Endometrium (tissue), 2 donors: Measurements from ENCODE around the gene PALLD.

ENCODE experiments used
- FAIRE-seq: peaks from 2 replicates; lab custom pipeline; 2012; peaks lifted over from hg19 to GRCh38; lab: Jason Lieb, UNC
- donor health status: control.
- donor health status: control.

The PALLD gene

DNA sequence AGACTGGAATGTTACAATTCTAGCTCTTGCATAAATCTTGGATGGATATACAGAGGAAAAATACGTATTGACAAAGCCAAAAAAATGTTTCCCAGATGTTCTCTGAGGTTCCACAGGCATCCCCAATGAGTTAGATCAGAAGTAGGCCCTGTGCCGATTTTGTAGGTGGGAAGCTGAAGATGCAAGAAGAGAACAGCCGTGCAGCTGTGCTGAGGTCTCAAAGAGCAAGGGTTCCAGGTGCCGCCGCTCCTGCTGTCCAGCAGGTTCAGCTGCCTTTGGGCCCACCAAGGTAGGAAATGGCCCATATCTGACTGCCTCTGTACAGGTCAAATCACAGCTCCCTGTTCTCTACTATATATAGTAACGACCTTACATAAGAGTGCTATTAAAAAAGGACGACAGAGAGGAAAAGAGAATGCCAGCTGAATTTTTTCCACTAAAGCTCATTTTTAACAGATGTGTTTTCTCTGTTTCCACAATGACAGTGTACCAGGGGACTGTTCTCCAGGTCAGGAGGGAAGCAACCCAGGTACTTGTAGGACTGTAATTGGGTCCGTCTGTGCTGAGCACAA lies 357.6 kb downstream of the PALLD start:
- FAIRE-seq = no peak

DNA sequence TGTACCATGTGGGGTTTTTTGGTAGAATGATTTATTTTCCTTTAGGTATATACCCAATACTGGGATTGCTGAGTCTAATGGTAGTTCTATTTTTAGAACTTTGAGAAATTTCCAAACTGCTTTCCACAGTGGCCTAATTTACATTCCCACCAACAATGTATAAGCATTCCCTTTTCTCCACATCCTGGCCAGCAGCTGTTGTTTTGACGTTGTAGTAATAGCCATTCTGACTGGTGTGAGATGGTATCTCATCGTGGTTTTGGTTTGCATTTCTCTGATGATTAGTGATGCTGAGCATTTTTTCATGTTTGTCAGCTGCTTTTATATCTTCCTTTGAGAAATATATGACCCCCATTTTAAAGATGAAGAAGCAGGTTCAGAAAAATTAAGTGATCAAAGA lies 359.5 kb downstream of the PALLD start:
- FAIRE-seq = peak; percentile 87

DNA sequence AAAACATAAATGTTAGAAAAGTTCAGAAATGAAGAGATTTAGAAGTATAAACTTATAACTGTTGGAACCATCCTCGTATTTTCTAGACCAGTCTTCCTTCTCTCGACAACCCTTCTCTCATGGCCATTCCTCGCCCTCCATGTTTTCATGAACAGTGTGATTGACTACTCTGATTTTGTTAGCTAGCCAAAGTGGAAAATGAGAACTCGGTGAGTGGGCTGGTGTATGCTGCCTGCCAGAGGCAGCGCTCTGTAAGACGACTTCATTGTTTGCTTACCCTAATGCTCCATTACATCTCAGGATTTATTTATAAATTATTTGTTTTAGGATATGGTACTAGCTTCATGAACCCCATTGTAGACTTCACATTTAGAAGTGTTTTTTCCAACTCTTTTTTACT lies 360.2 kb downstream of the PALLD start:
- no peak for FAIRE-seq

DNA sequence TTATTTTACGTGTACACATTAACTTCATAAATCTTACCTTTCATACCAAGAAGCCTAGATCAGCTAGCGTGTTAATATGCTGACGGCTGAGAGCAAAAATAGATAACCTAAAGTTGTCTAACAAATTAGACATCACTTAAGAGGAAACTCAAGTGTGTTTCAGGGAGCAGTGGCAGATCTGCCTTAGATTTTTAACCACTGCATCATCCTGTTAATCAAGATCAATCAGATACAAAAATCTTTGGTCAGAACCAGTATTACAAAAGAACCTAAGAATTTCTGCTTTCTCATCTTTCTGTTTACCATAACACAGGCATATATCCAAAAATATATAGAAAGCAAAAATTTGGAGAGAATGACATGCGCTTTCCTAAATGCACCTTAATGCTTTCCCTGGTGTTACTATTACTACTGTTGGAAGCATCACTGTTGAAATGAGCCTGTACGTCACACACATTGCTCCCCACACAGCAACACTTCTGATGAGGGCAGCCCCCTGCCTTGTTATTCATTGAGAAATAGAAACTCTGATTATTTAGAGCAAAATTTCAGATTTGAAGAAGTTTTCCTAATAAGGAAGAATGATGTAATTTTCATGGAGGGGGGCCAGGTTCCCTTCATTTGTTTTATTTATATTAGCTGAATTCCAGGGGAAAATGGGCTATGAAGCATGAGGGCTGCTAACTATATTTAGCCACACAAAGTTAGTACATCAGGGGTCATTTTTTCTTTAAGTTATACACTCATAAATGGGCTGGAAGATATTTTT lies 360.9 kb downstream of the PALLD start:
- no peak for FAIRE-seq

DNA sequence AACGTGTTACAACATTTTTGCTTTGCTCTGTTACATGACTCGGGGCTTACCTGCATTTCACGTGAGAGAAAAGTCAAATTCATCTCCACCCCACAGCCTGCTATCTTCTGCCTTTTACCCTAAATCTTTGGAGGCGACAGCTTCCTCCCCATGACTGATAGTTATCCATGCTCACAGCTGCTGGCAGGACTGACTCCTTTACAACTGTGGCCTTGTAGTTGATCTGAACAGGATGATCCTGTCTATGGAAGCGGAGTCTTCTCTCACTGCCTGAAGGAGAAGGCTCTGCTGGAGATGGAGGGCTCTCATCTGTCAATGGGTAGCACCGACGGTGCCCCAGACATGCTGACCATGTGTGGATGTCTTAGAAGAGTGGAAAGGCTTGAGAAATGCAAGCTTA lies 362.2 kb downstream of the PALLD start:
- FAIRE-seq = no peak

DNA sequence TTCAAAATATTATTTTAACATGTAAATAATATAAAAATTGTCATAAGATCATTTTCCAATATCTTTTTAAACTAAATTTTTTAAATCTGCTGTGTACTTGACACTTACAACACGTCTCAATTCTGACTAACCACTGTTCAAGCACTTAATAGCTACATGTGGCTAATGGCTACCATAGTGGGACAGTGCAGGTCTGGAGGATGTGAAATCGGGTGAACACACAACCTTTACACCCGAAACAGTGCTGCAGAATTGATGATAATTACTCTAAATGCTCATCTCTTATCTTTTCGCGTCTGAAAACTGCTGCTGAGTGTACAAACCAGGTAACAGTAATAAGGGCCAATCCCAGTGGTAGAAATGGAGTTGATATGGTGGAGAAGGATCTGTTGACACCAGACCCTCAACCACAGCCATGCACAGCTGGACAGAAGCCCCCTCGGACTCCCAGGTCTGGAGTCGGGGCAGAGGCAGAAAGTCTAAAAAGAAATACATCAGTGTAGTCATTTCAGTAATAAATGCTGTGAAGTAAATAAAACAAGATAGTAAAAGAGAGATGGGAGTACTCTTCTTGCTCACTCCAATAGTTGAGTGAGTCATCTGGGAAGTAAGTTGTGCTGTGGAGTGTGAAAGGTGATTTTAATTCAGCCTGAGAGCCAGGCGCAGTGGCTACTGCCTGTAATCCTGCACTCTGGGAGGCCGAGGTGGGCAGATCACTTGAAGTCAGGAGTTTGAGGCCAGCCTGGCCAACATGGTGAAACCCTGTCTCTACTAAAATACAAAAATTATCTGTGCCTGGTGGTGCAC lies 363.2 kb downstream of the PALLD start:
- FAIRE-seq = peak; percentile 72

DNA sequence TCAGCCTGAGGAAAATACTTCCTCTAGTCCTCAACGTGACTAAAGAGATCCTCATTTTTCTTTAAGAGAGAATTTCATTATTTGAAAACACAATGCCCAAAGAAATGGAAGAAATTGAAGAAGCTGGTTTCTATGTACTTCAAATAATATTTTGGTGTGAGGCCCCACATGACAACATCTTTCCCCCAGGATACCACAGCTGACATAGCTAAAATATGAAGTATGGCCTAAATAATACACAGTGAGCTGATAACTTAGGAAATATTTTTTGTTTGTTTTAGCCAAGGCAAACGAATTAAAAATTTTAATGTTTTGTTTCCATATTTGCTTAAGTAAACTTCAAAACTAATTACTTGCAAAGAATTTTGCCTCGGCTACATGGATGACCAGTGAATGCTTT lies 364.0 kb downstream of the PALLD start:
- FAIRE-seq = peak; percentile 96

DNA sequence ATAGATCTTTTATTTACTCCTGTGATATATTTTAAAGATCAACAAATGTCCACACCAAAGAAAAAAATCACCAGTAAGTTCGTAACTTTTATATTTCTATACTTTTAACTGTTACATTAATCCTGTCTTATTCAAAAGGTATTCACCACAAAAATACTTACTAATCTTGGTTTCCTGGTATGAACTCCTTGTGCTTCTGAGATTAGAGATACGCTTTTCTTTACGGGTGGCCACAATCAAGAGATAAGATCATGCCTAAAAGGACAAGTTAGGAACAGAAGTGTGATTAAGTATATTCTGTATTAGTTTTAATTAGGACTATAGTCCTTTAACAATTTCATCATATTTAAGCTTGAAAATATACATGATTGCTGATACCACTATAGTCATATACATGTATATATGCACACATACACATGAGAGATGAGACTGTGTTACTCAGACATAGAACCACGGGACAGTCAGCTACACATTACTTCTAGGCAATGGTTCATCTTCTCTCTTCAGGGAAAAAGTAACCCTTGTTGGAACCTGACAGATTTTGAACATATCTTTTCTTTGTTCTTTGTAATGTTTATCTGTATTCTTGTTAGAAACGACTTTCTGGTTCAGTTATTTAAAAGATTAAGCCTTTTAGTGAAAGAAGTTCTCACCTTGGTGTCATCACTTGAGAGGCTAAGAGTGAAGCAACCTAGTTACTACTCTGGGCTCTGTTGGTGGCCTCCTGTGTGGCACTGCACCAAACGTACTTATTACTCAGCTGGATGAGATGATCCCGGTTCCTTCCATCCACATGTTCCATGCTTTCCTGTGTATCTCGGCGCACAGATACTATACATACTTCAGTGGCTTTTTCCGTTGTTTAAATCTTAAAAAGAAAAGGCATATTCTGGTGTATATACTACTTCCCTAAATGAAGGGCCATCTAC lies 367.1 kb downstream of the PALLD start:
- FAIRE-seq = peak; percentile 29

DNA sequence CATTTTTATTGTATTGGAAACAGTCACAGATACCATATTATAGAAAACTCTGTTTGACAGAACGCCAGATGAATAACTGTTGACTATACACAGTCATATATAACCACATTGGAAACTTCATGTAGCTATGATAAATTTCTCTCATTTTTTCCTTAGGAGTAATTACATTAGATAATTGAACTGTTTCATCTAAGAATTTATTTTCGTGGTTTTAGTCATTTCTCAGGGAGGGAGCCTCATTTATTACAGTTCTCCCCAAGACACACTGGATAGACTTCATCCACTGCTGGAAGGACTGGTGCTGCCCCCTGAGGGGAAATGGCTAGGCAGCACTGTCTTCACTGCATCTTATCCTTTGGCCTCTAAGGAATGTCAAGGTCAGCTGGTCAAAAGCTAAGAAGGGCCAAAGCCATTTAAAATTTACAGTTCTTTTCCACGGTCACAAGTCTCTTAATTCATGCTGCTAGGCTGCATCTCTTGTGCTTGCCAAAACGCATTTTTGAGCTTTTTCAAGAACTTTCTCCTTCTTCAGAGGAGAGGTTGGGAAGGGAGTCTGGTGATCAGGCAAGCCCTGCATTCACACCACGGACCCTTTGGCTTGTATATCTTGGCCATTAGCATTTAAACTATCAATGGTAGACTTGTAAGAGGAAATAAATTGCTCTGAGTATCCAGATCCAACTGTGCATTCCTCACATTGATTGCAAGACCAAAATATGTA lies 368.1 kb downstream of the PALLD start:
- FAIRE-seq = peak; percentile 83

DNA sequence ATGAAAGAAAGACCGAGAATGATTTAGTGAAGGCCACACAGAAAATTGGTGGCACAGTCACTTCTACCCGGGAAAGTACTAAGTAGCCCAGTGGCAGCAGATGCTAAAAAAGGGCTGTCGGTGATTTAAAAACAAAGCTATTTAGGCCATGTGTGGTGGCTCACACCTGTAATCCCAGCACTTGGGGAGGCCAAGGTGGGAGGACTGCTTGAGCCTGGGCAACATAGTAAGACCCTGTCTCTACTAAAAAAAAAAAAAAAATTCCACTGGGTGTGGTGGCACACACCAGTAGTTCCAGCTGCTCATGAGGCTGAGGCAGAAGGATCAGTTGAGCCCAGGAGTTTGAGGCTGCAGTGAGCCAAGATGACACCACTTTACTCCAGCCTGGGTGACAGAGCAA lies 369.0 kb downstream of the PALLD start:
- FAIRE-seq = no peak

DNA sequence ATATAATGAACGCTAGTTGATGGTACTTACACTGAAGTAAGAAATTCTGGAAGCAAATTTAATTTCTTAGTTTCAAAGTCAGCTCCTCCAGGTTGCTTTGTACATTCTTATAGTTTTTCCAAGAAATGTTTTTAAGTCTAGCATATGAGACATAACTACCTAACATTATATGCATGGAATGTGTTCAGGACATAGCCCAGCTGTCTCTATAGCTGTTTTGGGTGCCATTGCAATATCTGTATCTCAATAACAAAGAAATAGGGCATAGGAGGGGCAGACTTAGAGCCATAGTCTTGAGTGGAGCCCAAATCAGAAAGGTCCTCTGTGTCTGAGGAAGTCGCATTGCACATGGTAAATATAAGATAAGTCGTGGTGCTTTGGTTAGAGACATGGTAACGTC lies 369.8 kb downstream of the PALLD start:
- FAIRE-seq = no peak

DNA sequence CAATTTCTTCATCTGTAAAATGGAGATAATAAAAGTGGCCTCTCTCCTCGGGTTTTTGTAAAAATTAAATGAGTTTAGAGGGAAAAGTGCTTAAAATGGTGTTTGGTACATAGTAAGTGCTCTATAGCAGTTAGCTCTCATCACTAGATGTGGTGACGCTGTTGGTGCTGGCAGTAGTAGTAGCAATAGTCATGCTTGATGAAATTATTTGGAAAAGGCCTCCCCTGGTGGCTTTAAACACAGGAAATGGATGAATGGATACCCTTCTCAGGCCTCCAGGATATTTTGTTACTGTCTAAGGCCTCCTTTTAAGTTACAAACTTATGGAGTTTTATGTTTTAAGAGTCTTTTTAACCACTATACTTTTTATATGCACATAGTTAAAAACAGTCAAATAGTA lies 370.3 kb downstream of the PALLD start:
- no peak for FAIRE-seq

DNA sequence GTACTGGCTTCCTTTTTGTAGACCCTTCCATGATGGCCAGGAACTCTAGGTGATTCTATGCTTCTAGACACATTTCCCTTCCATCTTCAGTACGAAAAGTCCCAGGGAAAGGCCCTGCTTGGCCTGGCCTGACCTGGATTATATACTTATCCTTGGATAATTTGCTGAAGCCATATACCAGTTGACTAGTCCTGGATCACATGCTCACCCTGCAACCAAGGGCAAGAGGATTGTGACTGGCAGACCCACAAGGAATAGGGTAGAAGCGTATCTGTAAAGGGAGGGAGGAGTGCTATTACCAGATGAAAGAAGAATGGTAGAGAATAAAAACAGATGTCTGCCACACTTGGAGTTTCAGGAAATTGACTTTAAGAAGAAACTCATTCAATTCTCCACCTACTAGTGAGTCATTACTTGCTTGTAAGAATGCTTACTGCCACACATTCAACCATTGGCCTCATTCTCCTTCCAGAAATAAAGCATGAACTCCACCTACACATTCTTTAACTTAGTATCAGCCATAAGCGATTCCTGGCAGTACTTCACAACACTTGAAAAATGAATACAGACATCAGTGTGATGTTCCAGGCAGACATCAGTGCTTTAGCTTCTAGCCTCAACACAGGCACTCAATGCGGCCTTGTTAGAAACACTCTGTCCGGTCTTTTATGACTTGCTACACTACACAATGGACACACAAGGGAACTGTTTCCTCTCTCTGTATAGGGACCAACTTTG lies 371.4 kb downstream of the PALLD start:
- FAIRE-seq = no peak

DNA sequence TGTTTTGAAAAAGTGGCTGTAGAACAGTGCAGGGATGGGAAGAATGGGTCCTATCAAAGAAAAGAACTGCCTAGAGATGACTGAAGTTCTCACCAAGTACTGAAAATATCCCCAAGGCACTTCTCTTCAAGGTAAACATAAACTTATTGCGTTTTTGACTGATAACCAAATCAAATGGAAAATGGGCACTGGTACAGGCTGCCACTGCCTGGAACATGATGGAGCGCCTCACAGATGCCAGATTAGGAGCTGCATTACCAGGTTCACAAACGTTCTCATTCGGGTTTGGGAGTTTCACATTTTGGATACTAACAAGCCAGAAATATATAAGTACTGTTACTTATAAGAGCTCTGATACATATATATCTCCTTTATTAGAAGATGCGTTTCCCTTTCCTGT lies 371.9 kb downstream of the PALLD start:
- FAIRE-seq = no peak

DNA sequence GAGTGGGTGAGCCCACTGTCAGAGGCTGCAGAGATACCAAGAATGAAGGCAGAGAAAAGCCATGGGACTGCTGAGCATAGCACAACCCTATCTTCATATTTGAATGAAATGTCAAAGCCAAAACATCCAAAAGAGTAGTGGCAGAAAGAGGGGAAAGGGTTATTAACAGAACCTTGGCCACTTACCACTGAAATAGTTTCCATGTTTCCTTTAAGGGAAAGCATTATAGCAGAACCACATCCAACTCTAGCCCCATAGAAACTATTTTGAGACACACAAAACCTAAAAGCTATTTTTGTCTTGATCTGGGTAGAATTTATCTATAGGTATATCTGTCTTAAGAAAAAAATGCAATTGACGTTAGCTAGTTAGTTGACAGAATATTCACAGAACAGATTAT lies 373.2 kb downstream of the PALLD start:
- no peak for FAIRE-seq

DNA sequence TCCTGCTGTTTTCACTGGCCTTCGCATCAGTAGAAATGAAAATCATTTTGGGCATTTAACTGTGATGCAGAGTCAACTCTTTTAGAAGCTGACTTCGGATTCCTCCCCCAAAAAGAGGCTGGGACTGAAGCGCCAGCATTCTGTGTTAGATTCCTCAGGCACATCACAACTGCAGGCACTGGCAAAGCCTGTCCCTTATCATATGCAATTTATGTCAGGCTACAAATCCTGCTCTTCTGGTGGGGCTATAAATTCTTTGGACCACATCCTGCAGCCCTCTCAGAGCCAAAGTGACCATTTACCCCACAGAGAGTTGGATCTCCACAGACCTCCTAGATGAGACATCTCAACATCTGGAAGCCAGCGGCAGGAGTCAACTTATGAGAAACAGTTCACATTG lies 374.8 kb downstream of the PALLD start:
- FAIRE-seq = peak; percentile 93

DNA sequence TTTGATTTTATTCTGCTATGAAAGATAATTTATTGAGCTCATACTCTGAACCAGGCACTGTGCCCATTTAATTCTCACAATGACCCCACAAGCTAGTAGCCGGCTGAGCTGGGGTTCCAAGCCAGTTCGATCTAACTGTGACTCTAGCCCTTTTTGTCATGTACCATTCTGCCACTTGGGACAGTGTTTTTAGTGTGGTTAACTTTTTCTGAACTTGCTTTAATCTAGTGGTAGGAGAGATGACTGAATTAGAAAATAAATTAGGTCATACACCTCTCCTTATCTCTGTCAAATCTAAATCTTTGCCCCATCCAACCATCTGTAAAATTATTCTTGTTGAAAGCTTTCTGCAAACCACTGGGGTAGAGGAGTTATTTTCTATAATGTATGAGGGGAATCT lies 377.2 kb downstream of the PALLD start:
- no peak for FAIRE-seq

DNA sequence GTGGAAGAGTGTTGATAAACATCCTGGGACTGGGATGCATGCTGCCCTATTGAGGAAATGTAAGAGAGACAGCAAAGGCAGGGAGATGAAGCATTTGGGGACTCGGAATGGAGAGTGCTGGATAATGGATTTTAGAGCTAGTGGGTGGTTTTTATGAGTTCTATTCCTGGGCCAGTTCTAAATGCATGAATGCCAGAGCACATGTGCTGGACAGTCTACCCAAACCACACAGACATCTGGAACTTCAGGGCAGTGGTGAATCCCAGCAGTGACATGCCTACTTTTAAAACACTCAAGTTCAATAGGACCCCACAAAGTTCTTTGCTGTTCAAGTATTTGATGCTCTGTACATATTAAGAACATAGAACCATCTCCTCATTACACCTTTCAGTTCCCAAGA lies 379.3 kb downstream of the PALLD start:
- no peak for FAIRE-seq

DNA sequence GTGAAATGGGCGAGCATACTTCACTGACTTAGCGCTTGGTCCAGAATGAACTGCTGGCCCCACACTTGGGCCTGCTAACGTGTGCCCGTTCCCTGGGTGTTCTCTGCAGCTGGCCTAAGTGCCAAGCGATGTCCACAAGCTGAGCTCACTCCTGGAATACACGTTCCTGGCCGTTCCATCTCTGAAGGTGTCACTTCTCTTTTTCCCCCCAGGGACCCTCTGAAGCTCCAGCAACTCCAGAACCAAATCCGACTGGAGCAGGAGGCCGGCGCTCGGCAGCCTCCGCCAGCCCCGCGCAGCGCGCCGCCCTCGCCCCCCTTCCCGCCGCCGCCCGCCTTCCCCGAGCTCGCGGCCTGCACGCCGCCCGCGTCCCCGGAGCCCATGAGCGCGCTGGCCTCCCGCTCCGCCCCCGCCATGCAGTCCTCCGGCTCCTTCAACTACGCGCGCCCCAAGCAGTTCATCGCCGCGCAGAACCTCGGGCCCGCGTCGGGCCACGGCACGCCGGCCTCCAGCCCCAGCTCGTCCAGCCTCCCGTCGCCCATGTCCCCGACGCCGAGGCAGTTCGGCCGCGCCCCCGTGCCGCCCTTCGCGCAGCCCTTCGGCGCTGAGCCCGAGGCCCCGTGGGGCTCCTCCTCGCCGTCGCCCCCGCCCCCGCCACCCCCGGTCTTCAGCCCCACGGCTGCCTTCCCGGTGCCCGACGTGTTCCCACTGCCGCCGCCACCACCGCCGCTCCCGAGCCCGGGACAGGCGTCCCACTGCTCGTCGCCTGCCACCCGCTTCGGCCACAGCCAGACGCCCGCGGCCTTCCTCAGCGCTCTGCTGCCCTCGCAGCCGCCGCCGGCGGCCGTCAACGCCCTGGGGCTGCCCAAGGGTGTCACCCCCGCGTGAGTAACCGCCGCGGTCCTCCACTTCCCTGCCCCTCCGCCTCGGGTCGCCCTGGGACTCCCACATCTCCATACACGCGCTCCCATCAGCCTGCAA lies 380.9 kb downstream of the PALLD start:
- FAIRE-seq = no peak

DNA sequence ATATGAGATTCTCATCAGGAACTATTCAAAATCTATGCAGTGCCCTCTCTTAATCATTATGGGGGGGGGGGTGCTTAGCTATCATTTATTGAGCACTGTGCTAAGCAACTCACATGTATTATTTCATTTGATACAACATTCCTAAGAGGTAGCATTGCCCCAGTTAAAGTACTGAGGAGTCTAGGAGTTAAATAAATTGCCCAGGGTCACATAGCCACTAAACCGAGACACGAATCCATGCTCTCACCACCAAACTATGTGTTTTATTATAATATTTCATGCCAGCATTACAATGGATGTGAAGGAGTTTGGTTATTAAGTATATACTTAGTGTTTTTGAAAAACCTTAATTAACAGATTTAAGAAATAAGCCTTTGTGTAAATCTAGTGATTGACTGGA lies 381.8 kb downstream of the PALLD start:
- no peak for FAIRE-seq
